ENCODE results near the gene SIPA1L2. TPM values are rescaled to one million over a fixed set of nuclear protein-coding genes. Genes with fewer than 3 reads are reported as not detected.

The SIPA1L2 gene
- total RNA-seq, 1 donor from 2014 or later = 0.13 TPM

- TF ChIP-seq CTCF (IDR thresholded peaks at IDR 0.05) = no peak
- ATAC-seq (ENCODE audit: low read depth) (no peak), DNase-seq (no peak)
- ChIA-PET CTCF (no interaction called here), POLR2A (no interaction called here)
- Mint-ChIP-seq H3K27me3 (peaks cover 6% of the 10 kb centered on the region), H3K4me1 (peaks cover 2% of the 10 kb centered on the region), H3K9me3 (no peaks in the 10 kb centered on the region), H3K4me3 (no peak overlapping the region), H3K27ac (no peak overlapping the region), H3K36me3 (ENCODE audit: low read depth) (no peaks in the 10 kb centered on the region)
- intact Hi-C loops (cut with micrococcal nuclease) = no loop called here
Measured at GRCh38 chr1:232675260-232675659, 45.3 kb upstream of the SIPA1L2 start.

- H3K27me3 Mint-ChIP-seq = peaks cover 6% of the 10 kb centered on the region
- intact Hi-C loops (cut with micrococcal nuclease) = no loop called here
- no peaks in the 10 kb centered on the region for H3K9me3 Mint-ChIP-seq
- ChIA-PET POLR2A (no interaction called here), CTCF (no interaction called here)
- no peak overlapping the region for H3K4me3 Mint-ChIP-seq
- no peak overlapping the region for H3K27ac Mint-ChIP-seq
- TF ChIP-seq CTCF (IDR thresholded peaks at IDR 0.05) = no peak
- H3K36me3 Mint-ChIP-seq (ENCODE audit: low read depth) = no peaks in the 10 kb centered on the region
- DNase-seq (no peak), ATAC-seq (ENCODE audit: low read depth) (no peak)
- H3K4me1 Mint-ChIP-seq = peaks cover 2% of the 10 kb centered on the region
Measured at GRCh38 chr1:232673256-232673655, 43.3 kb upstream of the SIPA1L2 start.

GRCh38 chr1:232669981-232670747, 40.2 kb upstream of the SIPA1L2 start:
- ChIA-PET POLR2A (no interaction called here), CTCF (no interaction called here)
- Mint-ChIP-seq H3K4me1 (peaks cover 6% of the 10 kb centered on the region), H3K27me3 (peaks cover 6% of the 10 kb centered on the region), H3K36me3 (ENCODE audit: low read depth) (no peaks in the 10 kb centered on the region), H3K9me3 (no peaks in the 10 kb centered on the region), H3K27ac (no peak overlapping the region), H3K4me3 (no peak overlapping the region)
- TF ChIP-seq CTCF (IDR thresholded peaks at IDR 0.05) = no peak
- ATAC-seq (ENCODE audit: low read depth) (no peak), DNase-seq (no peak)
- intact Hi-C loops (cut with micrococcal nuclease) = no loop called here

GRCh38 chr1:232667778-232668165, 37.8 kb upstream of the SIPA1L2 start:
- H3K4me3 Mint-ChIP-seq = no peak overlapping the region
- intact Hi-C loops (cut with micrococcal nuclease) = no loop called here
- POLR2A ChIA-PET = no interaction called here
- H3K4me1 Mint-ChIP-seq = peaks cover 4% of the 10 kb centered on the region
- TF ChIP-seq CTCF (IDR thresholded peaks at IDR 0.05) = no peak
- no peaks in the 10 kb centered on the region for H3K9me3 Mint-ChIP-seq
- CTCF ChIA-PET = no interaction called here
- no peaks in the 10 kb centered on the region for H3K36me3 Mint-ChIP-seq (ENCODE audit: low read depth)
- no peak overlapping the region for H3K27ac Mint-ChIP-seq
- DNase-seq = no peak
- ATAC-seq (ENCODE audit: low read depth) = no peak
- peaks cover 3% of the 10 kb centered on the region for H3K27me3 Mint-ChIP-seq

- ATAC-seq (ENCODE audit: low read depth) = no peak
- intact Hi-C loops (cut with micrococcal nuclease) = no loop called here
- H3K27ac Mint-ChIP-seq = no peak overlapping the region
- CTCF ChIA-PET = no interaction called here
- H3K4me3 Mint-ChIP-seq = no peak overlapping the region
- peaks cover 3% of the 10 kb centered on the region for H3K27me3 Mint-ChIP-seq
- POLR2A ChIA-PET = no interaction called here
- H3K9me3 Mint-ChIP-seq = no peaks in the 10 kb centered on the region
- H3K36me3 Mint-ChIP-seq (ENCODE audit: low read depth) = no peaks in the 10 kb centered on the region
- no peak for DNase-seq
- no peak for TF ChIP-seq CTCF (IDR thresholded peaks at IDR 0.05)
- H3K4me1 Mint-ChIP-seq = peaks cover 4% of the 10 kb centered on the region
Measured at GRCh38 chr1:232667094-232667777, 37.3 kb upstream of the SIPA1L2 start.
